ENCODE data around the gene PRRC2A. TPM values are rescaled to one million over a fixed set of nuclear protein-coding genes. Genes with fewer than 3 reads are reported as not detected.
A peak's percentile ranks its signal among the peaks of the same experiment; 100 is the strongest.
"Not testable (repeated sequence)": the region's sequence is repeated elsewhere in the genome, so short reads cannot be mapped to it uniquely, and the experiment has no call there.

The PRRC2A gene
- total RNA-seq, 1 donor from 2014 or later: 33.6 TPM

GRCh38 chr6:31585491-31585890, 35.0 kb upstream of the PRRC2A start:
- no peak for DNase-seq (ENCODE audit: low read depth, low spot score)

- DNase-seq (ENCODE audit: low read depth, low spot score): no peak
Measured at GRCh38 chr6:31586008-31586407, 34.5 kb upstream of the PRRC2A start, which contains the start of gene LST1. TSS of gene LST1 (plus strand) at chr6:31586277. CDS start at chr6:31587300, 1,023 bp downstream.

- no peak for DNase-seq (ENCODE audit: low read depth, low spot score)
Measured at GRCh38 chr6:31586599-31587281, 33.8 kb upstream of the PRRC2A start.

- DNase-seq (ENCODE audit: low read depth, low spot score): no peak
Measured at GRCh38 chr6:31587791-31588777, 32.4 kb upstream of the PRRC2A start.

GRCh38 chr6:31588871-31589650, 31.5 kb upstream of the PRRC2A start:
- DNase-seq (ENCODE audit: low read depth, low spot score): no peak

GRCh38 chr6:31590691-31591090, 29.8 kb upstream of the PRRC2A start:
- not testable (repeated sequence) for DNase-seq (ENCODE audit: low read depth, low spot score)

GRCh38 chr6:31592396-31592771, 28.1 kb upstream of the PRRC2A start:
- no peak for DNase-seq (ENCODE audit: low read depth, low spot score)

GRCh38 chr6:31597006-31597405, 23.5 kb upstream of the PRRC2A start:
- DNase-seq (ENCODE audit: low read depth, low spot score): no peak

- no peak for DNase-seq (ENCODE audit: low read depth, low spot score)
Measured at GRCh38 chr6:31607317-31607716, 13.2 kb upstream of the PRRC2A start.

- no peak for DNase-seq (ENCODE audit: low read depth, low spot score)
Measured at GRCh38 chr6:31609519-31610406, 10.8 kb upstream of the PRRC2A start.

GRCh38 chr6:31610968-31611367, 9.5 kb upstream of the PRRC2A start:
- DNase-seq (ENCODE audit: low read depth, low spot score): no peak

- DNase-seq (ENCODE audit: low read depth, low spot score): no peak
Measured at GRCh38 chr6:31614075-31614619, 6.4 kb upstream of the PRRC2A start.

GRCh38 chr6:31614684-31615578, 5.6 kb upstream of the PRRC2A start, which contains the start of gene AIF1:
TSS of gene AIF1 (plus strand) at chr6:31615234. CDS start at chr6:31615330, 96 bp downstream.
- DNase-seq (ENCODE audit: low read depth, low spot score): no peak

GRCh38 chr6:31615748-31616147, 4.8 kb upstream of the PRRC2A start:
- no peak for DNase-seq (ENCODE audit: low read depth, low spot score)

- no peak for DNase-seq (ENCODE audit: low read depth, low spot score)
Measured at GRCh38 chr6:31617010-31617409, 3.5 kb upstream of the PRRC2A start.

GRCh38 chr6:31619805-31620585, 520 bp upstream of the PRRC2A start:
- DNase-seq (ENCODE audit: low read depth, low spot score): peak; percentile 98

GRCh38 chr6:31621320-31621939, 915 bp downstream of the PRRC2A start:
- no peak for DNase-seq (ENCODE audit: low read depth, low spot score)

GRCh38 chr6:31621991-31622390, 1.5 kb downstream of the PRRC2A start:
- DNase-seq (ENCODE audit: low read depth, low spot score): no peak
